ENCODE measurements around the gene NKTR.

GRCh38 chr3:42581400-42581708 lies 19.1 kb upstream of the NKTR start:
- TF ChIP-seq CTCF (IDR thresholded peaks at IDR 0.05) (no peak), POLR2A (IDR thresholded peaks at IDR 0.05) (no peak), POLR2AphosphoS5 (IDR thresholded peaks at IDR 0.05) (no peak)
